ENCODE measurements around the gene SMAD3. TPM values are rescaled to one million over a fixed set of nuclear protein-coding genes. Genes with fewer than 3 reads are reported as not detected.

SMAD3 gene
- total RNA-seq, 2 experiments from 2014 or later, result 26.8 to 27.1 TPM

DNA sequence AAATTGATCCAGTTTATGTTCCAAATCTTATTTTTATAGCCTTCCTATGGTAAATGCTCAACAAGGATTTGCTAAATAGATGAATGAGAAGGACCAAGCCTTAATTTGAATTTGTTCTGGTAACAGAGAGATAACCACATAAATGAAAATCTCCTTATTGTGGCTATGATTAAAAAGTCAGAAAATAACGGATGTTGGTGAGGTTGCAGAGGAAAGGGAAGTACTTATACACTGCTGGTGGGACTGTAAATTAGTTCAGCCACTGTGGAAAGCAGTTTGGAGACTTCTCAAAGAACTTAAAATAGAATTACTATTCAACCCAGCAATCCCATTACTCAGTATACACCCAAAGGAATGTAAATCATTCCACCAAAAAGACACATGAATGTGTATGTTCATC is 162.9 kb downstream of the SMAD3 start:
- Mint-ChIP-seq H3K27me3 (ENCODE audit: low read depth) (no peaks in the 10 kb centered on the region), H3K36me3 (ENCODE audit: low read depth) (peaks cover 55% of the 10 kb centered on the region), H3K27ac (peak overlapping the region; percentile 68), H3K9me3 (ENCODE audit: insufficient read depth) (no peaks in the 10 kb centered on the region), H3K4me3 (no peak overlapping the region), H3K4me1 (ENCODE audit: low read depth) (peaks cover 17% of the 10 kb centered on the region)
- ChIA-PET POLR2A (no interaction called here), CTCF (interaction anchor here (2.9 kb wide), 1 partner anchor 12 kb away, joined by 9 read pairs; no protein-coding TSS in a partner anchor)
- no peak for DNase-seq
- ATAC-seq, result no peak

- H3K27ac Mint-ChIP-seq, result no peak overlapping the region
- no peak for DNase-seq
- H3K9me3 Mint-ChIP-seq (ENCODE audit: insufficient read depth), result no peaks in the 10 kb centered on the region
- ChIA-PET CTCF (interaction anchor here (1.1 to 1.5 kb wide), 2 partner anchors 9 to 486 kb away, joined by 4 read pairs; no protein-coding TSS in a partner anchor), POLR2A (interaction anchor here (1.4 kb wide), 1 partner anchor 9 kb away, joined by 5 read pairs; no protein-coding TSS in a partner anchor)
- H3K4me3 Mint-ChIP-seq, result no peak overlapping the region
- H3K36me3 Mint-ChIP-seq (ENCODE audit: low read depth), result peaks cover 65% of the 10 kb centered on the region
- H3K27me3 Mint-ChIP-seq (ENCODE audit: low read depth), result no peaks in the 10 kb centered on the region
- no peak for ATAC-seq
- peaks cover 17% of the 10 kb centered on the region for H3K4me1 Mint-ChIP-seq (ENCODE audit: low read depth)
These were observed 165.1 kb downstream of the SMAD3 start for GRCh38 chr15:67230504-67230903.

DNA sequence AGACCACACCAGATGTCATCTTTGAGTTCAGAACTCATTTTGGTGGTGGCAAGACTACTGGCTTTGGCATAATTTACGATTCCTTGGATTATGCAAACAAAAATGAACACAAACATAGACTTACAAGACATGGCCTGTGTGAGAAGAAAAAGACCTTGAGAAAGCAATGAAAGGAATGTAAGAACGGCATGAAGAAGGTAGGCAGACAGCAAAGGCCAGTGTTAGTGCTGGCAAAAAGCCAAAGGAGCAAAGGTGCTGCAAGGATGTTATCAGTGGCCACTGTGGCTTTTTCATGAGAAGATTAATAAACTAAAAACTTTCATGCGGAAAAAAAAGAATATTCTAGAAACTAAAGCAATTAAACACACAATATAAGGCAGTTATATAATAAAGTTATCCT is 167.2 kb downstream of the SMAD3 start:
- H3K4me1 Mint-ChIP-seq (ENCODE audit: low read depth), result peaks cover 15% of the 10 kb centered on the region
- no peaks in the 10 kb centered on the region for H3K27me3 Mint-ChIP-seq (ENCODE audit: low read depth)
- ChIA-PET CTCF (interaction anchor here (0.6 kb wide), 1 partner anchor 256 kb away, joined by 3 read pairs; no protein-coding TSS in a partner anchor), POLR2A (no interaction called here)
- no peak overlapping the region for H3K4me3 Mint-ChIP-seq
- H3K36me3 Mint-ChIP-seq (ENCODE audit: low read depth), result peaks cover 61% of the 10 kb centered on the region
- H3K27ac Mint-ChIP-seq, result no peak overlapping the region
- DNase-seq (no peak), ATAC-seq (no peak)
- H3K9me3 Mint-ChIP-seq (ENCODE audit: insufficient read depth), result no peaks in the 10 kb centered on the region

GRCh38 chr15:67240235-67241131 is 175.1 kb downstream of the SMAD3 start:
- H3K36me3 Mint-ChIP-seq (ENCODE audit: low read depth), result peaks cover 31% of the 10 kb centered on the region
- no peaks in the 10 kb centered on the region for H3K27me3 Mint-ChIP-seq (ENCODE audit: low read depth)
- peaks cover 41% of the 10 kb centered on the region for H3K4me1 Mint-ChIP-seq (ENCODE audit: low read depth)
- peak overlapping the region; percentile 61 for H3K27ac Mint-ChIP-seq
- peak overlapping the region; percentile 44 for H3K4me3 Mint-ChIP-seq
- no peaks in the 10 kb centered on the region for H3K9me3 Mint-ChIP-seq (ENCODE audit: insufficient read depth)
- POLR2A ChIA-PET, result interaction anchor here (0.6 to 1.5 kb wide), 2 partner anchors 9 to 40 kb away, joined by 3 to 5 read pairs; no protein-coding TSS in a partner anchor
- DNase-seq (peak; percentile 30), ATAC-seq (peak; percentile 64)
- CTCF ChIA-PET, result interaction anchor here (0.6 to 2.4 kb wide), 27 partner anchors 10 to 613 kb away, joined by 3 to 18 read pairs (median 4); partner anchors contain the start of genes AAGAB, C15orf61, IQCH and SMAD3

- Mint-ChIP-seq H3K27me3 (ENCODE audit: low read depth) (no peaks in the 10 kb centered on the region), H3K4me3 (peak overlapping the region; percentile 44), H3K36me3 (ENCODE audit: low read depth) (peaks cover 31% of the 10 kb centered on the region), H3K4me1 (ENCODE audit: low read depth) (peaks cover 41% of the 10 kb centered on the region), H3K9me3 (ENCODE audit: insufficient read depth) (no peaks in the 10 kb centered on the region), H3K27ac (peak overlapping the region; percentile 61)
- DNase-seq, result peak; percentile 42
- peak; percentile 70 for ATAC-seq
- ChIA-PET CTCF (interaction anchor here (0.9 to 2.4 kb wide), 16 partner anchors 10 to 295 kb away, joined by 3 to 18 read pairs (median 6); partner anchors contain the start of genes AAGAB, IQCH and SMAD3), POLR2A (no interaction called here)
These were observed 175.9 kb downstream of the SMAD3 start for GRCh38 chr15:67241132-67241855.

DNA sequence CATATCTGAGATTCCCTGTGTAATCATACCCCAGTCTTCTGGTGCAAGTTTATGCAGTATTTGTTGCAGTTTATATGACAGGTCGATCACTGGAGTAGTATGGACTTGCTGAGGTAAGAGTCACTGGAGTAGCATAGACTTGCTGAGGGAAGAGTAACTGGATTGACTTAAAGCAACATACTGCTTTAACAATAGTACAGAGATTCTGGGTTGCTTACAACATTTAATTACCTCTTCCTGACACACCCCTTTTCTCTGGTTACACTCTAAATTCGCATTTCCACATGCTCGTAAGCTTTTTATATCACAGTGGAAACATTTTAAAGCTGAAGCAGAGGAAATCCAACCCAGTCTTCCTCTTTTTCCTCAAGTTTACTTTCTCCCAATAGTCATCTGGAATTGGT is 177.3 kb downstream of the SMAD3 start:
- POLR2A ChIA-PET, result no interaction called here
- Mint-ChIP-seq H3K27me3 (ENCODE audit: low read depth) (no peaks in the 10 kb centered on the region), H3K36me3 (ENCODE audit: low read depth) (peaks cover 44% of the 10 kb centered on the region), H3K27ac (no peak overlapping the region), H3K9me3 (ENCODE audit: insufficient read depth) (peaks cover 11% of the 10 kb centered on the region), H3K4me3 (no peak overlapping the region), H3K4me1 (ENCODE audit: low read depth) (peaks cover 41% of the 10 kb centered on the region)
- DNase-seq, result no peak
- CTCF ChIA-PET, result interaction anchor here (0.8 kb wide), 1 partner anchor 297 kb away, joined by 3 read pairs; no protein-coding TSS in a partner anchor
- no peak for ATAC-seq

Other genes with a start within 250 kb of the SMAD3 start
- gene AAGAB, start 189.1 kb downstream of the SMAD3 start, total RNA-seq, result 10 to 100 TPM; 57.2 TPM
- gene IQCH, start 189.2 kb downstream of the SMAD3 start, total RNA-seq, result 1 to 10 TPM in 1 of 2 experiments, under 1 TPM in 1; 0.97 to 2.2 TPM

Data from activated CD8-positive, alpha-beta T cell treated with anti-CD3 and anti-CD28 coated beads, Interleukin-2, amount 10 ng/mL, durations not matched to agents 7 days and 5 days (primary cell).